H9 (cell line): ENCODE measurements around the gene UNC93A. TPM values are rescaled to one million over a fixed set of nuclear protein-coding genes. Genes with fewer than 3 reads are reported as not detected.

ENCODE experiments used
- DNase-seq: peaks from one replicate; pipeline ENCODE4 v3.0.0-alpha.2; 2017
- H2AFZ ChIP-seq: one replicate; pipeline ENCODE4 v1.6.1; 2013; ENCODE audit warnings: mild to moderate bottlenecking, low read length, control low read depth, moderate library complexity
- H2AK5ac ChIP-seq: 2 replicates; pipeline ENCODE4 v1.6.1; 2013; ENCODE audit warnings: low read length, control low read depth, mixed read lengths; ENCODE audit not compliant: insufficient read length
- H2BK120ac ChIP-seq: one replicate; pipeline ENCODE4 v1.6.1; 2013; ENCODE audit warnings: low read depth, mild to moderate bottlenecking, low read length, control low read depth, inconsistent platforms; ENCODE audit not compliant: poor library complexity, severe bottlenecking
- H2BK12ac ChIP-seq: 2 replicates; pipeline ENCODE4 v1.6.1; 2013; ENCODE audit warnings: low read length, control low read depth, mixed read lengths, low read depth; ENCODE audit not compliant: insufficient read length
- H2BK15ac ChIP-seq: 2 replicates; pipeline ENCODE4 v1.6.1; 2013; ENCODE audit warnings: low read depth, low read length, control low read depth
- H2BK20ac ChIP-seq: one replicate; pipeline ENCODE4 v1.6.1; 2013; ENCODE audit warnings: low read depth, mild to moderate bottlenecking, low read length, control low read depth, inconsistent platforms; ENCODE audit not compliant: poor library complexity, severe bottlenecking
- H2BK5ac ChIP-seq: 2 replicates; pipeline ENCODE4 v1.6.1; 2013; ENCODE audit warnings: low read length, control low read depth, mixed read lengths; ENCODE audit not compliant: insufficient read length
- H3K14ac ChIP-seq: 2 replicates; pipeline ENCODE4 v1.6.1; 2013; ENCODE audit warnings: low read length, control low read depth; ENCODE audit not compliant: insufficient read depth
- H3K18ac ChIP-seq: 2 replicates; pipeline ENCODE4 v1.6.1; 2013; ENCODE audit warnings: low read depth, mild to moderate bottlenecking, mixed read lengths, low read length, control low read depth; ENCODE audit not compliant: insufficient read length
- H3K23ac ChIP-seq: 2 replicates; pipeline ENCODE4 v1.6.1; 2013; ENCODE audit warnings: low read length, control low read depth, mixed read lengths, low read depth; ENCODE audit not compliant: insufficient read length
- H3K23me2 ChIP-seq: 2 replicates; pipeline ENCODE4 v1.6.1; 2013; ENCODE audit warnings: low read depth, mild to moderate bottlenecking, mixed read lengths, low read length, control low read depth; ENCODE audit not compliant: insufficient read length, poor library complexity, severe bottlenecking
- H3K27ac ChIP-seq: 2 replicates; pipeline ENCODE4 v1.5.1; 2013; ENCODE audit warnings: low read length, control low read depth, mixed read lengths, low read depth; ENCODE audit not compliant: insufficient read length
- H3K27me3 ChIP-seq: 2 replicates; pipeline ENCODE4 v1.6.1; 2013; ENCODE audit warnings: low read length, control low read depth, inconsistent platforms; ENCODE audit not compliant: insufficient read depth
- H3K4ac ChIP-seq: 2 replicates; pipeline ENCODE4 v1.6.1; 2013; ENCODE audit warnings: low read depth, mild to moderate bottlenecking, control low read depth, inconsistent platforms, low read length, moderate library complexity
- H3K4me1 ChIP-seq: 2 replicates; pipeline ENCODE4 v1.6.1; 2013; ENCODE audit warnings: low read length, control low read depth, inconsistent platforms; ENCODE audit not compliant: insufficient read depth
- H3K4me2 ChIP-seq: 2 replicates; pipeline ENCODE4 v1.6.1; 2013; ENCODE audit warnings: low read length, control low read depth, mixed read lengths; ENCODE audit not compliant: insufficient read length, insufficient read depth
- H3K56ac ChIP-seq: 2 replicates; pipeline ENCODE4 v1.6.1; 2013; ENCODE audit warnings: low read depth, mild to moderate bottlenecking, mixed read lengths, low read length, control low read depth; ENCODE audit not compliant: insufficient read length
- H3K79me1 ChIP-seq: 2 replicates; pipeline ENCODE4 v1.6.1; 2013; ENCODE audit warnings: low read depth, mild to moderate bottlenecking, moderate library complexity, low read length, control low read depth, inconsistent platforms; ENCODE audit not compliant: insufficient read depth, poor library complexity, severe bottlenecking
- H3K79me2 ChIP-seq: 2 replicates; pipeline ENCODE4 v1.6.1; 2013; ENCODE audit warnings: low read length, control low read depth, inconsistent platforms; ENCODE audit not compliant: insufficient read depth
- H3K9ac ChIP-seq: 2 replicates; pipeline ENCODE4 v1.6.1; 2013; ENCODE audit warnings: low read length, control low read depth, mixed read lengths; ENCODE audit not compliant: insufficient read length; ENCODE audit errors: extremely low read depth
- H3K9me3 ChIP-seq: one replicate; pipeline ENCODE4 v1.6.1; 2013; ENCODE audit warnings: low read depth, low read length, inconsistent platforms; ENCODE audit not compliant: control insufficient read depth
- H3T11ph ChIP-seq: one replicate; pipeline ENCODE4 v1.6.1; 2013; ENCODE audit warnings: mild to moderate bottlenecking, low read length, control low read depth, inconsistent platforms
- H4K20me1 ChIP-seq: one replicate; pipeline ENCODE4 v1.6.1; 2013; ENCODE audit not compliant: control insufficient read depth, insufficient read length, insufficient read depth
- H4K5ac ChIP-seq: 2 replicates; pipeline ENCODE4 v1.6.1; 2013; ENCODE audit warnings: low read depth, mild to moderate bottlenecking, mixed read lengths, low read length, control low read depth; ENCODE audit not compliant: insufficient read length
- H4K8ac ChIP-seq: replicated peaks from 2 replicates; pipeline ENCODE4 v1.6.1; 2013; ENCODE audit warnings: low read length, control low read depth, mixed read lengths, low read depth; ENCODE audit not compliant: insufficient read length
- H4K91ac ChIP-seq: 2 replicates; pipeline ENCODE4 v1.6.1; 2013; ENCODE audit warnings: low read depth, mild to moderate bottlenecking, moderate library complexity, mixed read lengths, low read length, control low read depth; ENCODE audit not compliant: insufficient read length
- H3K27ac Mint-ChIP-seq, 3 experiments: 2 replicates in 2 of 3; 3 replicates in 1 of 3; pipeline ENCODE4 v1.8.0; 2020 to 2021; ENCODE audit warnings: mixed read lengths in 3 of 3, mild to moderate bottlenecking in 1 of 3, moderate library complexity in 1 of 3
- H3K27me3 Mint-ChIP-seq: 2 replicates; pipeline ENCODE4 v1.8.0; 2021; ENCODE audit warnings: low read depth, mild to moderate bottlenecking, moderate library complexity, mixed read lengths
- H3K36me3 Mint-ChIP-seq, 3 experiments: 2 replicates in 2 of 3; 3 replicates in 1 of 3; pipeline ENCODE4 v1.8.0; 2020 to 2021; ENCODE audit warnings: low read depth in 3 of 3, mixed read lengths in 3 of 3; ENCODE audit not compliant: insufficient read depth in 1 of 3
- H3K4me1 Mint-ChIP-seq, 2 experiments: 2 replicates each; pipeline ENCODE4 v1.8.0; 2020; ENCODE audit warnings: mixed read lengths in 2 of 2
- H3K4me3 Mint-ChIP-seq, 2 experiments: 2 replicates in 1 of 2; 3 replicates in 1 of 2; pipeline ENCODE4 v1.8.0; 2020 to 2021; ENCODE audit warnings: mild to moderate bottlenecking in 2 of 2, mixed read lengths in 2 of 2, moderate library complexity in 1 of 2
- H3K9me3 Mint-ChIP-seq, 2 experiments: 2 replicates in 1 of 2; 3 replicates in 1 of 2; pipeline ENCODE4 v1.8.0; 2020; ENCODE audit warnings: mild to moderate bottlenecking in 2 of 2, mixed read lengths in 2 of 2, moderate library complexity in 1 of 2
- CTCF ChIP-seq: fragments of 200-600 bp; sonication (generic); conservative IDR thresholded peaks from 3 replicates; pipeline ENCODE4 v1.8.0; 2021; ENCODE audit warnings: antibody characterized with exemption, mild to moderate bottlenecking
- WGBS: extraction: QIAGEN DNeasy Blood & Tissue Kit; methylation state at CpG from one replicate; pipeline ENCODE4 v1.1.7; 2013; ENCODE audit warnings: missing lambda C conversion rate, low lambda C conversion rate, mixed read lengths; ENCODE audit not compliant: insufficient read length; ENCODE audit errors: extremely low coverage; 5-methylcytosine and 5-hydroxymethylcytosine counted together
- total RNA-seq: library from RNA; stranded (reverse); gene quantifications from 2 replicates; pipeline ENCODE4 v1.2.1, GENCODE V29; 2021

Gene UNC93A
- total RNA-seq, 1 experiment from 2014 or later = 0.70 TPM

- H3K23me2 ChIP-seq = no peaks in the 10 kb centered on the region
- H3K4me1 ChIP-seq = no peaks in the 10 kb centered on the region
- H4K20me1 ChIP-seq = no peaks in the 10 kb centered on the region
- H4K5ac ChIP-seq = no peak overlapping the region
- no peaks in the 10 kb centered on the region for H3K79me2 ChIP-seq
- H2AK5ac ChIP-seq = no peak overlapping the region
- H2BK20ac ChIP-seq = no peak overlapping the region
- Mint-ChIP-seq H3K36me3 (peaks cover 0 to 4% (median 0%) of the 10 kb centered on the region in 3 experiments; a peak in 1 of 7 replicates), H3K27ac (no peak overlapping the region), H3K4me3 (no peak overlapping the region), H3K9me3 (peaks cover 0 to 7% of the 10 kb centered on the region in 2 experiments; a peak in 4 of 5 replicates), H3K4me1 (no peaks in the 10 kb centered on the region; a peak in 2 of 4 replicates), H3K27me3 (peaks cover 8% of the 10 kb centered on the region)
- TF ChIP-seq CTCF = no peak
- H3K9me3 ChIP-seq = peaks cover 12% of the 10 kb centered on the region
- no peak overlapping the region for H3K4ac ChIP-seq
- H3K27ac ChIP-seq = no peak overlapping the region
- no peak overlapping the region for H3K56ac ChIP-seq
- H3K9ac ChIP-seq = no peak overlapping the region
- H4K8ac ChIP-seq = no peak overlapping the region
- no peak overlapping the region for H3K18ac ChIP-seq
- no CpG with 5 or more reads among the region's 11 CpGs for WGBS
- no peaks in the 10 kb centered on the region for H3K79me1 ChIP-seq
- no peak overlapping the region for H3K4me2 ChIP-seq
- no peak for DNase-seq
- no peak overlapping the region for H3K23ac ChIP-seq
- H3K14ac ChIP-seq = no peak overlapping the region
- H4K91ac ChIP-seq = no peak overlapping the region
- H2BK120ac ChIP-seq = no peak overlapping the region
- H3K27me3 ChIP-seq = no peaks in the 10 kb centered on the region
- no peak overlapping the region for H2BK15ac ChIP-seq
- H2AFZ ChIP-seq = no peak overlapping the region
- H2BK12ac ChIP-seq = no peak overlapping the region
- no peak overlapping the region for H3T11ph ChIP-seq
- no peak overlapping the region for H2BK5ac ChIP-seq
Measured at GRCh38 chr6:167331565-167331964, 40.5 kb downstream of the UNC93A start.
